ENCODE data around the gene SPATA45. TPM values are rescaled to one million over a fixed set of nuclear protein-coding genes. Genes with fewer than 3 reads are reported as not detected.

Gene SPATA45
- total and polyA plus RNA-seq, 2 of the 13 experiments (the other 11 are each of a cell fraction or from before 2014, with no cell fraction given) = 0.17 to 0.64 TPM

DNA sequence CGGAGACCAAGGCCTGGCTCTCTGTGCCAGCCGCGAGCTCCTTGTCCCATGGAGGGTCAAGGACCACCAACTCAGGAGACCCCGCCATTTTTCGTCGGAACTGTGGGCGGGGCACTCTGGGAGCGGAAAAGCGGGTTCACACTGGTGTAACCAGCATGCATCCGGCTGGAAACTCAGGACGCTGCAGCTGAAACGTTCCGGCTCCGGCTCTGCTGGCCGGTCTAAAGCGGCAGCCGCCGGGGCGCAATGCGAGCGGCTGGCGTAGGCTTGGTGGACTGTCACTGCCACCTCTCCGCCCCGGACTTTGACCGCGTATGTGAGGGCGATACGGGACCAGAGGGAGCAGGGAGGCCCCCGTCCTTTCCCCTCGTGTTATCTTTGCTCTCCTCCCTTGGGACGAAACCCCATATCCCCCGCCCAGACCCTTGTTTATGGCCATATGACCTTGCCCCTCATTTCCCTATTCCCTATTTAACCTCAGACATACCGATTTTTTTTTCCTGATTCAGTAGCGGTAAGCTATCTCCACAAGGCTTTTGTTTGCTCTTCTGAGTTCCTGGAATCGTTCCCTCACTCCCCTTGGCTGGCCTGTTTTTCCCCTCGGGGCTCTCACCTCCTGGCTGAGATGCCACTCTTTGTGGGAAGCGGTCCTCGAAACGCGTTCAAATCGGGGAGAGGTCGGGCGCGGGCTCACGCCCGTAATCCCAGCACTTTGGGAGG is 55.6 kb downstream of the SPATA45 start, which contains the start of the genes NSL1 and TATDN3 (continued):
- TF ChIP-seq, protein P1, sequence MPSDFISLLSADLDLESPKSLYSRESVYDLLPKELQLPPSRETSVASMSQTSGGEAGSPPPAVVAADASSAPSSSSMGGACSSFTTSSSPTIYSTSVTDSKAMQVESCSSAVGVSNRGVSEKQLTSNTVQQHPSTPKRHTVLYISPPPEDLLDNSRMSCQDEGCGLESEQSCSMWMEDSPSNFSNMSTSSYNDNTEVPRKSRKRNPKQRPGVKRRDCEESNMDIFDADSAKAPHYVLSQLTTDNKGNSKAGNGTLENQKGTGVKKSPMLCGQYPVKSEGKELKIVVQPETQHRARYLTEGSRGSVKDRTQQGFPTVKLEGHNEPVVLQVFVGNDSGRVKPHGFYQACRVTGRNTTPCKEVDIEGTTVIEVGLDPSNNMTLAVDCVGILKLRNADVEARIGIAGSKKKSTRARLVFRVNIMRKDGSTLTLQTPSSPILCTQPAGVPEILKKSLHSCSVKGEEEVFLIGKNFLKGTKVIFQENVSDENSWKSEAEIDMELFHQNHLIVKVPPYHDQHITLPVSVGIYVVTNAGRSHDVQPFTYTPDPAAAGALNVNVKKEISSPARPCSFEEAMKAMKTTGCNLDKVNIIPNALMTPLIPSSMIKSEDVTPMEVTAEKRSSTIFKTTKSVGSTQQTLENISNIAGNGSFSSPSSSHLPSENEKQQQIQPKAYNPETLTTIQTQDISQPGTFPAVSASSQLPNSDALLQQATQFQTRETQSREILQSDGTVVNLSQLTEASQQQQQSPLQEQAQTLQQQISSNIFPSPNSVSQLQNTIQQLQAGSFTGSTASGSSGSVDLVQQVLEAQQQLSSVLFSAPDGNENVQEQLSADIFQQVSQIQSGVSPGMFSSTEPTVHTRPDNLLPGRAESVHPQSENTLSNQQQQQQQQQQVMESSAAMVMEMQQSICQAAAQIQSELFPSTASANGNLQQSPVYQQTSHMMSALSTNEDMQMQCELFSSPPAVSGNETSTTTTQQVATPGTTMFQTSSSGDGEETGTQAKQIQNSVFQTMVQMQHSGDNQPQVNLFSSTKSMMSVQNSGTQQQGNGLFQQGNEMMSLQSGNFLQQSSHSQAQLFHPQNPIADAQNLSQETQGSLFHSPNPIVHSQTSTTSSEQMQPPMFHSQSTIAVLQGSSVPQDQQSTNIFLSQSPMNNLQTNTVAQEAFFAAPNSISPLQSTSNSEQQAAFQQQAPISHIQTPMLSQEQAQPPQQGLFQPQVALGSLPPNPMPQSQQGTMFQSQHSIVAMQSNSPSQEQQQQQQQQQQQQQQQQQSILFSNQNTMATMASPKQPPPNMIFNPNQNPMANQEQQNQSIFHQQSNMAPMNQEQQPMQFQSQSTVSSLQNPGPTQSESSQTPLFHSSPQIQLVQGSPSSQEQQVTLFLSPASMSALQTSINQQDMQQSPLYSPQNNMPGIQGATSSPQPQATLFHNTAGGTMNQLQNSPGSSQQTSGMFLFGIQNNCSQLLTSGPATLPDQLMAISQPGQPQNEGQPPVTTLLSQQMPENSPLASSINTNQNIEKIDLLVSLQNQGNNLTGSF (CRISPR knock-in tag; IDR thresholded peaks at IDR 0.05) = no peak
- peak; percentile 91 for TF ChIP-seq SIN3B (IDR thresholded peaks at IDR 0.05; ENCODE audit: low read length)
- peak; percentile 80; the same call in 1 of the 2 replicates for TF ChIP-seq ZSCAN20 (CRISPR knock-in tag; IDR thresholded peaks at IDR 0.05; ENCODE audit: borderline replicate concordance)
- TF ChIP-seq, protein P2, sequence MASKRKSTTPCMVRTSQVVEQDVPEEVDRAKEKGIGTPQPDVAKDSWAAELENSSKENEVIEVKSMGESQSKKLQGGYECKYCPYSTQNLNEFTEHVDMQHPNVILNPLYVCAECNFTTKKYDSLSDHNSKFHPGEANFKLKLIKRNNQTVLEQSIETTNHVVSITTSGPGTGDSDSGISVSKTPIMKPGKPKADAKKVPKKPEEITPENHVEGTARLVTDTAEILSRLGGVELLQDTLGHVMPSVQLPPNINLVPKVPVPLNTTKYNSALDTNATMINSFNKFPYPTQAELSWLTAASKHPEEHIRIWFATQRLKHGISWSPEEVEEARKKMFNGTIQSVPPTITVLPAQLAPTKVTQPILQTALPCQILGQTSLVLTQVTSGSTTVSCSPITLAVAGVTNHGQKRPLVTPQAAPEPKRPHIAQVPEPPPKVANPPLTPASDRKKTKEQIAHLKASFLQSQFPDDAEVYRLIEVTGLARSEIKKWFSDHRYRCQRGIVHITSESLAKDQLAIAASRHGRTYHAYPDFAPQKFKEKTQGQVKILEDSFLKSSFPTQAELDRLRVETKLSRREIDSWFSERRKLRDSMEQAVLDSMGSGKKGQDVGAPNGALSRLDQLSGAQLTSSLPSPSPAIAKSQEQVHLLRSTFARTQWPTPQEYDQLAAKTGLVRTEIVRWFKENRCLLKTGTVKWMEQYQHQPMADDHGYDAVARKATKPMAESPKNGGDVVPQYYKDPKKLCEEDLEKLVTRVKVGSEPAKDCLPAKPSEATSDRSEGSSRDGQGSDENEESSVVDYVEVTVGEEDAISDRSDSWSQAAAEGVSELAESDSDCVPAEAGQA (IDR thresholded peaks at IDR 0.05; ENCODE audit: low read depth) = peak; percentile 91
- TF ChIP-seq, protein P2 (CRISPR knock-in tag; IDR thresholded peaks at IDR 0.05; ENCODE audit: borderline replicate concordance) = peak; percentile 44; the same call in 1 of the 2 replicates
- TF ChIP-seq ZNF205 (CRISPR knock-in tag; IDR thresholded peaks at IDR 0.05) = peak; percentile 97
- TF ChIP-seq KAT7 (CRISPR knock-in tag; IDR thresholded peaks at IDR 0.05; ENCODE audit: borderline replicate concordance) = peak; percentile 89; the same call in 1 of the 2 replicates
- peak; percentile 95 for TF ChIP-seq THAP11 (CRISPR knock-in tag; IDR thresholded peaks at IDR 0.05)
- TF ChIP-seq SMAD1 (CRISPR knock-in tag; IDR thresholded peaks at IDR 0.05; ENCODE audit: borderline replicate concordance, low read depth) = peak; percentile 95; the same call in 1 of the 2 replicates
- peak; percentile 95 for TF ChIP-seq GATAD2A (CRISPR knock-in tag; IDR thresholded peaks at IDR 0.05)
- TF ChIP-seq, protein P3, sequence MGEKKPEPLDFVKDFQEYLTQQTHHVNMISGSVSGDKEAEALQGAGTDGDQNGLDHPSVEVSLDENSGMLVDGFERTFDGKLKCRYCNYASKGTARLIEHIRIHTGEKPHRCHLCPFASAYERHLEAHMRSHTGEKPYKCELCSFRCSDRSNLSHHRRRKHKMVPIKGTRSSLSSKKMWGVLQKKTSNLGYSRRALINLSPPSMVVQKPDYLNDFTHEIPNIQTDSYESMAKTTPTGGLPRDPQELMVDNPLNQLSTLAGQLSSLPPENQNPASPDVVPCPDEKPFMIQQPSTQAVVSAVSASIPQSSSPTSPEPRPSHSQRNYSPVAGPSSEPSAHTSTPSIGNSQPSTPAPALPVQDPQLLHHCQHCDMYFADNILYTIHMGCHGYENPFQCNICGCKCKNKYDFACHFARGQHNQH (CRISPR knock-in tag; IDR thresholded peaks at IDR 0.05) = peak; percentile 96
- peak; percentile 89 for TF ChIP-seq ETV5 (CRISPR knock-in tag; IDR thresholded peaks at IDR 0.05; ENCODE audit: borderline replicate concordance)
- peak; percentile 43; the same call in 1 of the 2 replicates for TF ChIP-seq NFE2L2 (IDR thresholded peaks at IDR 0.05; ENCODE audit: low read length)
- TF ChIP-seq SP140L (CRISPR knock-in tag; IDR thresholded peaks at IDR 0.05; ENCODE audit: borderline replicate concordance) = no peak; the same call in 1 of the 2 replicates
- no peak for TF ChIP-seq SNAPC2 (CRISPR knock-in tag; IDR thresholded peaks at IDR 0.05)
- peak; percentile 97 for TF ChIP-seq ZNF550 (CRISPR knock-in tag; IDR thresholded peaks at IDR 0.05; ENCODE audit: borderline replicate concordance)
- peak; percentile 96 for TF ChIP-seq MED1 (CRISPR knock-in tag; IDR thresholded peaks at IDR 0.05)
- TF ChIP-seq, protein P4, sequence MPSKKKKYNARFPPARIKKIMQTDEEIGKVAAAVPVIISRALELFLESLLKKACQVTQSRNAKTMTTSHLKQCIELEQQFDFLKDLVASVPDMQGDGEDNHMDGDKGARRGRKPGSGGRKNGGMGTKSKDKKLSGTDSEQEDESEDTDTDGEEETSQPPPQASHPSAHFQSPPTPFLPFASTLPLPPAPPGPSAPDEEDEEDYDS (CRISPR knock-in tag; IDR thresholded peaks at IDR 0.05) = peak; percentile 95

Data from HepG2 (cell line).